Neural progenitor cell (in vitro differentiated cells): ENCODE data around the gene DEFB132. TPM values are rescaled to one million over a fixed set of nuclear protein-coding genes. Genes with fewer than 3 reads are reported as not detected.

ENCODE experiments used
- DNase-seq: peaks from one replicate; pipeline ENCODE4 v3.0.0-alpha.2; 2016; ENCODE audit warnings: low spot score
- H2AFZ ChIP-seq: fragments of 200-600 bp; sonication (generic); replicated peaks from 2 replicates; pipeline ENCODE4 v1.6.1; 2016; ENCODE audit warnings: antibody characterized with exemption
- H3F3A ChIP-seq: fragments of 200-600 bp; sonication (generic); 2 replicates; pipeline ENCODE4 v1.6.1; 2016; ENCODE audit warnings: antibody characterized with exemption, low read depth
- H3K27ac ChIP-seq: fragments of 200-600 bp; sonication (generic); 2 replicates; pipeline ENCODE4 v1.5.1; 2016; ENCODE audit warnings: mild to moderate bottlenecking
- H3K27me3 ChIP-seq: fragments of 200-600 bp; sonication (generic); 2 replicates; pipeline ENCODE4 v1.6.1; 2016; ENCODE audit warnings: mild to moderate bottlenecking, moderate library complexity
- H3K36me3 ChIP-seq: fragments of 200-600 bp; sonication (generic); 2 replicates; pipeline ENCODE4 v1.5.1; 2016
- H3K4me1 ChIP-seq: fragments of 200-600 bp; sonication (generic); 2 replicates; pipeline ENCODE4 v1.6.1; 2016; ENCODE audit warnings: mixed run types
- H3K4me2 ChIP-seq: fragments of 200-600 bp; sonication (generic); 2 replicates; pipeline ENCODE4 v1.6.1; 2016
- H3K4me3 ChIP-seq: fragments of 200-600 bp; sonication (generic); 2 replicates; pipeline ENCODE4 v1.5.1; 2016
- H3K79me2 ChIP-seq: fragments of 200-600 bp; sonication (generic); 2 replicates; pipeline ENCODE4 v1.6.1; 2016; ENCODE audit warnings: low read depth
- H3K9ac ChIP-seq: fragments of 200-600 bp; sonication (generic); 2 replicates; pipeline ENCODE4 v1.6.1; 2016
- H3K9me3 ChIP-seq: fragments of 200-600 bp; sonication (generic); 2 replicates; pipeline ENCODE4 v1.5.1; 2016; ENCODE audit warnings: low read depth
- H4K20me1 ChIP-seq: fragments of 200-600 bp; sonication (generic); 2 replicates; pipeline ENCODE4 v1.6.1; 2016; ENCODE audit warnings: low read depth
- H3K27ac Mint-ChIP-seq: 3 replicates; pipeline ENCODE4 v1.8.0; 2021; ENCODE audit warnings: mixed read lengths
- H3K27me3 Mint-ChIP-seq: 2 replicates; pipeline ENCODE4 v1.8.0; 2022; ENCODE audit warnings: low read depth, mild to moderate bottlenecking, inconsistent platforms, moderate library complexity, mixed read lengths; ENCODE audit not compliant: insufficient read depth
- H3K36me3 Mint-ChIP-seq: 3 replicates; pipeline ENCODE4 v1.8.0; 2021; ENCODE audit warnings: mixed read lengths
- H3K4me1 Mint-ChIP-seq: 3 replicates; pipeline ENCODE4 v1.8.0; 2021; ENCODE audit warnings: mixed read lengths
- H3K4me3 Mint-ChIP-seq: 3 replicates; pipeline ENCODE4 v1.8.0; 2021; ENCODE audit warnings: mild to moderate bottlenecking, moderate library complexity, mixed read lengths
- H3K9me3 Mint-ChIP-seq: 3 replicates; pipeline ENCODE4 v1.8.0; 2020; ENCODE audit warnings: mixed read lengths
- EZH2 ChIP-seq: fragments of 200-600 bp; sonication (generic); IDR thresholded peaks from 2 replicates; pipeline ENCODE4 v1.6.1; 2017; ENCODE audit warnings: antibody characterized with exemption, mild to moderate bottlenecking, moderate library complexity
- EZH2phosphoT487 ChIP-seq: fragments of 200-600 bp; sonication (generic); IDR thresholded peaks from 2 replicates; pipeline ENCODE4 v1.6.1; 2017; ENCODE audit warnings: antibody characterized with exemption
- total RNA-seq: library from RNA; depleted of rRNA; stranded (reverse); fragments of >200 nt; gene quantifications from 2 replicates; pipeline ENCODE4 v1.2.3, GENCODE V29; 2015; ENCODE audit warnings: low replicate concordance
- TF ChIP-seq, protein P1 (sequence below): fragments of 200-600 bp; sonication (generic); IDR thresholded peaks from 2 replicates; pipeline ENCODE4 v1.5.1; 2017; ENCODE audit warnings: antibody characterized with exemption, mild to moderate bottlenecking

Gene DEFB132
- total RNA-seq, 1 donor from 2014 or later: not detected

DNA sequence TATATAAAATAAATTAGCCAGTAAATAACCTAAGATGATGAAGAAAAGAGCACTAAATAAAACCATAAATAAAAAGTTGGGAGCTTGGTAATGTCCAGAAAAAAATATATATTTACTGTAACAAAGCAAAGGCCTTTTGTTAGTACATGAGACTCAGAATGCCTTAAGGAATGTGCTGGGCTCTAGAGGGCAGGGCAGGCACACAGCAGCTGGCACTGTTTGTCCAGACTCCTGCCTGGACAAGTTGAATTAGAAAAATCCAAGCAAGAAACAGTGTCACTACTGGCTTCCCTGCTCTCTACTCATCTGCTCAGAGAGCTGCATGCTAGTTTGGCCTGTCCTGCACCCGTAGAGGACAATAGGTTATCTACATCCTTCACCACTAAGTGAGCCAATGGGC, 21.6 kb upstream of the DEFB132 start:
- Histone ChIP-seq H3K4me2 (no peak overlapping the region), H2AFZ (no peak overlapping the region), H3K27me3 (peaks cover 60% of the 10 kb centered on the region), H3K9me3 (no peaks in the 10 kb centered on the region), H4K20me1 (no peaks in the 10 kb centered on the region), H3K36me3 (no peaks in the 10 kb centered on the region), H3K27ac (no peak overlapping the region), H3K4me3 (no peak overlapping the region), H3K9ac (no peak overlapping the region), H3F3A (no peaks in the 10 kb centered on the region), H3K79me2 (no peaks in the 10 kb centered on the region), H3K4me1 (peaks cover 3% of the 10 kb centered on the region)
- no peaks in the 10 kb centered on the region for H3K4me1 Mint-ChIP-seq
- no peaks in the 10 kb centered on the region for H3K36me3 Mint-ChIP-seq
- H3K27me3 Mint-ChIP-seq: peaks cover 2% of the 10 kb centered on the region
- H3K4me3 Mint-ChIP-seq: no peak overlapping the region
- H3K27ac Mint-ChIP-seq: no peak overlapping the region
- TF ChIP-seq, protein P1, sequence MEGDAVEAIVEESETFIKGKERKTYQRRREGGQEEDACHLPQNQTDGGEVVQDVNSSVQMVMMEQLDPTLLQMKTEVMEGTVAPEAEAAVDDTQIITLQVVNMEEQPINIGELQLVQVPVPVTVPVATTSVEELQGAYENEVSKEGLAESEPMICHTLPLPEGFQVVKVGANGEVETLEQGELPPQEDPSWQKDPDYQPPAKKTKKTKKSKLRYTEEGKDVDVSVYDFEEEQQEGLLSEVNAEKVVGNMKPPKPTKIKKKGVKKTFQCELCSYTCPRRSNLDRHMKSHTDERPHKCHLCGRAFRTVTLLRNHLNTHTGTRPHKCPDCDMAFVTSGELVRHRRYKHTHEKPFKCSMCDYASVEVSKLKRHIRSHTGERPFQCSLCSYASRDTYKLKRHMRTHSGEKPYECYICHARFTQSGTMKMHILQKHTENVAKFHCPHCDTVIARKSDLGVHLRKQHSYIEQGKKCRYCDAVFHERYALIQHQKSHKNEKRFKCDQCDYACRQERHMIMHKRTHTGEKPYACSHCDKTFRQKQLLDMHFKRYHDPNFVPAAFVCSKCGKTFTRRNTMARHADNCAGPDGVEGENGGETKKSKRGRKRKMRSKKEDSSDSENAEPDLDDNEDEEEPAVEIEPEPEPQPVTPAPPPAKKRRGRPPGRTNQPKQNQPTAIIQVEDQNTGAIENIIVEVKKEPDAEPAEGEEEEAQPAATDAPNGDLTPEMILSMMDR: peak; percentile 21
- no peak for TF ChIP-seq EZH2phosphoT487
- no peaks in the 10 kb centered on the region for H3K9me3 Mint-ChIP-seq
- DNase-seq: peak; percentile 25

DNA sequence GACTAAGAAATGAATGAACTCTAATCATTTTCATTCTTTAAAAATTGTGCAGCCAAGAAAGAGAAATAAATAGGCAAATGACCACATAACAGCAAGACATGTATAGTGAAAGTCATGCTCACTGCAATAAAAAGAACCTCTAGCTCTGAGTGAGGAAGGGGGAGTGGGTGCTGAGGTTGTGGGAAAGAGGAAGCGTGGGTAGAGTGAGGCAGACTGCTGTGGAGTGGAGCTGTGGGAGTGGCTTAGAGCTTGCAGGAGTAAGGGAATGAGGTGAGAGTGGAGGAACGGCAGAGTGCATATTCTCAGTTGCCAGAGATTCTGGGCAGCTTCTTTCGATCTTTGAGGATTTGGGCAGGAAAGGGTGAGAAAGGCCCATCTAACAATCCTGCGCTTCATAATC, 20.0 kb upstream of the DEFB132 start:
- no peaks in the 10 kb centered on the region for H3K36me3 ChIP-seq
- no peak overlapping the region for H3K4me2 ChIP-seq
- H3K27ac ChIP-seq: no peak overlapping the region
- peaks cover 2% of the 10 kb centered on the region for H3K27me3 Mint-ChIP-seq
- H3K4me1 Mint-ChIP-seq: no peaks in the 10 kb centered on the region
- H3K79me2 ChIP-seq: no peaks in the 10 kb centered on the region
- no peak overlapping the region for H3K9ac ChIP-seq
- no peak for TF ChIP-seq EZH2phosphoT487
- TF ChIP-seq EZH2: no peak
- TF ChIP-seq, protein P1: no peak
- no peak for DNase-seq
- H3K4me3 Mint-ChIP-seq: no peak overlapping the region
- no peaks in the 10 kb centered on the region for H4K20me1 ChIP-seq
- no peaks in the 10 kb centered on the region for H3F3A ChIP-seq
- H3K27me3 ChIP-seq: peaks cover 67% of the 10 kb centered on the region
- H3K4me3 ChIP-seq: no peak overlapping the region
- no peak overlapping the region for H2AFZ ChIP-seq
- no peaks in the 10 kb centered on the region for H3K36me3 Mint-ChIP-seq
- H3K4me1 ChIP-seq: peaks cover 3% of the 10 kb centered on the region
- no peaks in the 10 kb centered on the region for H3K9me3 ChIP-seq
- H3K9me3 Mint-ChIP-seq: no peaks in the 10 kb centered on the region
- peak overlapping the region; percentile 2 for H3K27ac Mint-ChIP-seq

DNA sequence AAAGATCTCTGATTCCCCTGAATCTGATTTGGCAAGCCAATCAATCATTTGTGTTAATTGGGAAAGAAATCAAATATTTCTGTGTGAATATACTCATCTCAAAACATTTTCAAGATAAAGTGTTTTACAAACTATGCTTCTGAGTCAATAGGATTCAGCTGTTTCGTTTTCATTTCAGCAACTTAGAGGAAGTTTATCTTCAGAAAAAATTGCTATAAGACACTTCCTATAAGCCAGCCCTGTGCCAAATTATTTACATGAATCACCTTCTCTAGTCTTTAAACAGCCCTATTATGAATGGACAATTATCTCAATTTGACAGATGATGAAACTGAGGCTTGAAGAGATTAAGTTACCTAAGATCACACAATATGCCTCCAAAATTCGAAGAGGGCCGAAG, 19.6 kb upstream of the DEFB132 start:
- peaks cover 67% of the 10 kb centered on the region for H3K27me3 ChIP-seq
- H3K9me3 ChIP-seq: no peaks in the 10 kb centered on the region
- H3K27ac Mint-ChIP-seq: no peak overlapping the region
- H4K20me1 ChIP-seq: no peaks in the 10 kb centered on the region
- no peak overlapping the region for H3K27ac ChIP-seq
- no peaks in the 10 kb centered on the region for H3K36me3 Mint-ChIP-seq
- no peak overlapping the region for H3K4me3 Mint-ChIP-seq
- no peaks in the 10 kb centered on the region for H3K79me2 ChIP-seq
- H3K9ac ChIP-seq: no peak overlapping the region
- DNase-seq: no peak
- H3K4me2 ChIP-seq: no peak overlapping the region
- H3K4me3 ChIP-seq: no peak overlapping the region
- H2AFZ ChIP-seq: no peak overlapping the region
- H3K27me3 Mint-ChIP-seq: peaks cover 2% of the 10 kb centered on the region
- no peaks in the 10 kb centered on the region for H3F3A ChIP-seq
- peaks cover 3% of the 10 kb centered on the region for H3K4me1 ChIP-seq
- H3K9me3 Mint-ChIP-seq: no peaks in the 10 kb centered on the region
- no peaks in the 10 kb centered on the region for H3K4me1 Mint-ChIP-seq
- H3K36me3 ChIP-seq: no peaks in the 10 kb centered on the region
- no peak for TF ChIP-seq EZH2phosphoT487
- TF ChIP-seq EZH2: no peak
- TF ChIP-seq, protein P1: no peak
